Measurements from ENCODE around the gene UFM1.

UFM1 gene

DNA sequence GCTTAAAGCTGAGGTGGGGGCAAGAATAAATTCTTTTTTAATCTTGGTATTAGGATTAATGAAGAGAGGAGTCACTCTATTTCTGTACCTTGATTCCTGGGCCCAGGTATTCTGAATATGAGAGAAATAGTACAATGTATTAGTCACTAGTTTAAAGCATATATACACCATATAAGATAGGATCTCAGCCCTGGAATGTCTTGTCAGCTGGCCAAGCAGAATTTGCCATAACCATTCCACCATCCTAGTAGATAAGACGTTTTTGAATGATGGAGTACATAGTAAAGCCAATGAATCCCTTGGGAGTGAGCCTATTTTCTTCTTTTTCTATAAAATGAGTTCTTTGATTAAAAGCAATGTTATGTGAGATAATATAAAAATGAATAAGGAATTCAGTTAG is 55.6 kb downstream of the UFM1 start:
- H3K4me3 ChIP-seq (ENCODE audit: low read depth, low read length) = no peak overlapping the region
- DNase-seq (ENCODE audit: low read depth) = no peak
- TF ChIP-seq MYC (IDR thresholded peaks at IDR 0.05; ENCODE audit: low read depth, low read length) (no peak), POLR2A (IDR thresholded peaks at IDR 0.05; ENCODE audit: extremely low read depth, insufficient read length) (no peak)
- TF ChIP-seq, protein P1, sequence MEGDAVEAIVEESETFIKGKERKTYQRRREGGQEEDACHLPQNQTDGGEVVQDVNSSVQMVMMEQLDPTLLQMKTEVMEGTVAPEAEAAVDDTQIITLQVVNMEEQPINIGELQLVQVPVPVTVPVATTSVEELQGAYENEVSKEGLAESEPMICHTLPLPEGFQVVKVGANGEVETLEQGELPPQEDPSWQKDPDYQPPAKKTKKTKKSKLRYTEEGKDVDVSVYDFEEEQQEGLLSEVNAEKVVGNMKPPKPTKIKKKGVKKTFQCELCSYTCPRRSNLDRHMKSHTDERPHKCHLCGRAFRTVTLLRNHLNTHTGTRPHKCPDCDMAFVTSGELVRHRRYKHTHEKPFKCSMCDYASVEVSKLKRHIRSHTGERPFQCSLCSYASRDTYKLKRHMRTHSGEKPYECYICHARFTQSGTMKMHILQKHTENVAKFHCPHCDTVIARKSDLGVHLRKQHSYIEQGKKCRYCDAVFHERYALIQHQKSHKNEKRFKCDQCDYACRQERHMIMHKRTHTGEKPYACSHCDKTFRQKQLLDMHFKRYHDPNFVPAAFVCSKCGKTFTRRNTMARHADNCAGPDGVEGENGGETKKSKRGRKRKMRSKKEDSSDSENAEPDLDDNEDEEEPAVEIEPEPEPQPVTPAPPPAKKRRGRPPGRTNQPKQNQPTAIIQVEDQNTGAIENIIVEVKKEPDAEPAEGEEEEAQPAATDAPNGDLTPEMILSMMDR (IDR thresholded peaks at IDR 0.05; ENCODE audit: low read depth, low read length) = no peak
- TF ChIP-seq, protein P2, sequence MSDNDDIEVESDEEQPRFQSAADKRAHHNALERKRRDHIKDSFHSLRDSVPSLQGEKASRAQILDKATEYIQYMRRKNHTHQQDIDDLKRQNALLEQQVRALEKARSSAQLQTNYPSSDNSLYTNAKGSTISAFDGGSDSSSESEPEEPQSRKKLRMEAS (IDR thresholded peaks at IDR 0.05; ENCODE audit: low read depth, low read length) = no peak

DNA sequence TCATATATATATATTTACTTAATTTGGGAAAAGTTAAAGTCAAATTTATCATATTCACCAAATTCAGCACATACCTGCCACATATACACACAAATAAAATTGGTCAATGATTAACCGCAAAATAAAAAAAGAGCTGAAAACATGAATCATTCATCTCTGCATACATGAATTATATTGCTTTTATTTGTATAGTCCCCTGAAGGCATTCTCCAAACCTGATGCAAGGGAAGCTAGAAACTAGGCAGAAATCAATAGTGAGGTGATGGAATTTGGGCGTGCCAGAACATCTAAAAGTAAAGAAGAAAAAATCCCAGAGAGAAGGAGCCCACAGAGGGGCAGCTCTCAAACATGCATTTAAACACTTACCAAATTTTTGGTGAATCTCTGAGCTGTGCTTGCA is 60.1 kb downstream of the UFM1 start:
- DNase-seq (ENCODE audit: low read depth) = no peak
- TF ChIP-seq, protein P2 (IDR thresholded peaks at IDR 0.05; ENCODE audit: low read depth, low read length) = no peak
- TF ChIP-seq POLR2A (IDR thresholded peaks at IDR 0.05; ENCODE audit: extremely low read depth, insufficient read length) = no peak
- TF ChIP-seq, protein P1 (IDR thresholded peaks at IDR 0.05; ENCODE audit: low read depth, low read length) = no peak
- no peak for TF ChIP-seq MYC (IDR thresholded peaks at IDR 0.05; ENCODE audit: low read depth, low read length)
- no peak overlapping the region for H3K4me3 ChIP-seq (ENCODE audit: low read depth, low read length)

DNA sequence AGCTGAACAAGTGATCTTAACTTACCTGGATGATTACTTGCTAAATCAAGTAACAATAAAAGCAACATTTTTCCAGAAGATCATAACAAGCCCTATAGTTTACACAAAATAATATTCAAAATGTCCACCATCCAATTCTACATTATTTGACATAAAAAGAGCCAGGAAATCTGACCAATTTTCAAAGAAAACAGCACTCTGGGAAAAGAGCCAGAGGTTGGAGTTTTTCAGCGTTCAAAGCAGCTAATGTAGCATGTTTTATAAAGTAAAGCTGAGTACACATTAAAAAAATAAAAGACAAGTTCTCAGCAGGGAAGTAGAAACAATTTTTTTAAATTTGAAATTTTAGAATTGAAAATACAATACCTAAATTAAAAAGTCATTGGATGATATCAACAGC is 62.6 kb downstream of the UFM1 start:
- TF ChIP-seq, protein P1 (IDR thresholded peaks at IDR 0.05; ENCODE audit: low read depth, low read length) = no peak
- no peak for TF ChIP-seq POLR2A (IDR thresholded peaks at IDR 0.05; ENCODE audit: extremely low read depth, insufficient read length)
- TF ChIP-seq, protein P2 (IDR thresholded peaks at IDR 0.05; ENCODE audit: low read depth, low read length) = no peak
- no peak for TF ChIP-seq MYC (IDR thresholded peaks at IDR 0.05; ENCODE audit: low read depth, low read length)
- no peak overlapping the region for H3K4me3 ChIP-seq (ENCODE audit: low read depth, low read length)
- DNase-seq (ENCODE audit: low read depth) = no peak

Data from NB4 (cell line).